Uterus (tissue), 4 donors: ENCODE measurements around the gene BCL11B. TPM values are rescaled to one million over a fixed set of nuclear protein-coding genes. Genes with fewer than 3 reads are reported as not detected.

ENCODE experiments used
- DNase-seq, 2 donors: peaks; one replicate each; pipeline ENCODE4 v3.0.0-alpha.2; 2019 to 2020
- H3K27ac ChIP-seq, 2 donors: fragments of 200-600 bp; sonication (generic); 1 replicate in 1 of 2; 2 replicates in 1 of 2; pipeline ENCODE4 v1.5.1; 2016 to 2018
- H3K27me3 ChIP-seq, 2 donors: fragments of 200-600 bp; sonication (generic); one replicate each; pipeline ENCODE4 v1.5.1; 2018 to 2019; ENCODE audit warnings: control low read depth in 1 of 2
- H3K36me3 ChIP-seq, 2 donors: fragments of 200-600 bp; sonication (generic); one replicate each; pipeline ENCODE4 v1.5.1; 2019; ENCODE audit warnings: control low read depth in 1 of 2
- H3K4me1 ChIP-seq, 2 donors: fragments of 200-600 bp; sonication (generic); one replicate each; pipeline ENCODE4 v1.5.1; 2018 to 2019; ENCODE audit warnings: control low read depth in 1 of 2
- H3K4me3 ChIP-seq, 2 donors: fragments of 200-600 bp; sonication (generic); 1 replicate in 1 of 2; 2 replicates in 1 of 2; pipeline ENCODE4 v1.5.1; 2018 to 2019; ENCODE audit warnings: mild to moderate bottlenecking in 1 of 2
- H3K9me3 ChIP-seq, 2 donors: fragments of 200-600 bp; sonication (generic); one replicate each; pipeline ENCODE4 v1.5.1; 2019; ENCODE audit warnings: control low read depth in 1 of 2
- POLR2A ChIP-seq, 2 donors: fragments of 450-650 bp; IDR thresholded peaks; one replicate each; pipeline ENCODE4 v1.6.1; 2016; ENCODE audit warnings: antibody characterized with exemption in 2 of 2, mild to moderate bottlenecking in 1 of 2, moderate library complexity in 1 of 2
- intact Hi-C: fragments of 100-400 bp; cut with DNase I; formaldehyde crosslinking; loops from one replicate; pipeline ENCODE4 v1.15.1; 2023; ENCODE audit warnings: low total_unique reads
- total RNA-seq, 4 donors: library from RNA; depleted of rRNA in 3 of 4; stranded (reverse); fragments of >200 nt in 3 of 4; gene quantifications; one replicate each; pipeline versions ENCODE4 v1.1.0 to v1.2.4, GENCODE V29; 2014 to 2023
- TF ChIP-seq, protein P1 (sequence below), 4 experiments: fragments of 200-600 bp in 2 of 4; fragments of 450-650 bp in 2 of 4; sonication (generic) in 2 of 4; IDR thresholded peaks; one replicate each; pipeline ENCODE4 v1.5.1; 2016 to 2019; ENCODE audit warnings: antibody characterized with exemption in 4 of 4, mild to moderate bottlenecking in 2 of 4, moderate library complexity in 1 of 4
- donor health status: DM: yes; HTN: yes; CAD: no.

BCL11B gene
- total RNA-seq, 4 donors from 2014 or later, result 0.29 to 0.55 (median 0.46) TPM; not detected in 1

DNA sequence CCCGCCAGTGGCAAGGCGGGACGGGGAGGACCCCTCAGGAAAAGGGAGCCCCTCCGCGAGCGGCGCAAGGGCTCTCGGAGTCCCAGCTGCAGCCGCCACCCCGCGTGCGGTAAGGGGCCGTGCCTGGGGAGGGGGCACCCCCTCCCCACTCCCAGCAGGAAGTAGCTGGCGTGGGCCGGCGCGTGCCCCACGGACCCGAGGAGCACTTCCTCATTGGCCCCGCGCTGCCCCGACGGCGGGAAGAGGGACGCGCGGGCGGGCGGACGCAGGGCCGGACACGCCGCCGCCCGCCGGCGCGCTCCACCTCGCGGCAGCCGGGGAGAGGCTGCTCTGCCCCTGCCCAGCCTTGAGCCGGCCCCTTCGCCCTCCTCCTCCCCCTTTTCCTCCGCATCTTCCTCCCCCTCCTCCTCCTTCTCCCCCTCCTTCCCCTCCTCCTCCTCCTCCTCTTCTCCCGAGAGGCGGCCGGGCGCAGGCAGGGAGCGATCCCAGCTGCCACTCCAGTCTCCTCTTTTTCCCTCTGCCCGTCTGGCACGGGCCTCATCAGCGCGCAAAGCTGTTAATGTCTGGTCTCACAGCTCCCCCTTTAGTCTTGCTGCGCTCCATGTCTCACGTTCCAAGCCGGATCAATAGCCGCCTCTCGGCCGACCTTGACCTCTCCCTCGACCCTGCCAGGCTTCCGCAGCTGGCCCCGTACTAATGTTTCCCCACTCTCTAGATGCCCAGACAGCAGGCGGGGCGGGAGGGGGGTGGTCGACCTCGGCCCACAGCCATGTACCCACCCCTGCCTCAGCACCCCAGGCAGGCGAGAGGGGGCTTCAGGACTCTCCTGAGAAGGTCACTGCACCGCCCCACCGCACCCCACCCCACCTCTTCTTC lies 2.6 kb upstream of the BCL11B start:
- no peak for TF ChIP-seq POLR2A (IDR thresholded peaks at IDR 0.05)
- TF ChIP-seq, protein P1, sequence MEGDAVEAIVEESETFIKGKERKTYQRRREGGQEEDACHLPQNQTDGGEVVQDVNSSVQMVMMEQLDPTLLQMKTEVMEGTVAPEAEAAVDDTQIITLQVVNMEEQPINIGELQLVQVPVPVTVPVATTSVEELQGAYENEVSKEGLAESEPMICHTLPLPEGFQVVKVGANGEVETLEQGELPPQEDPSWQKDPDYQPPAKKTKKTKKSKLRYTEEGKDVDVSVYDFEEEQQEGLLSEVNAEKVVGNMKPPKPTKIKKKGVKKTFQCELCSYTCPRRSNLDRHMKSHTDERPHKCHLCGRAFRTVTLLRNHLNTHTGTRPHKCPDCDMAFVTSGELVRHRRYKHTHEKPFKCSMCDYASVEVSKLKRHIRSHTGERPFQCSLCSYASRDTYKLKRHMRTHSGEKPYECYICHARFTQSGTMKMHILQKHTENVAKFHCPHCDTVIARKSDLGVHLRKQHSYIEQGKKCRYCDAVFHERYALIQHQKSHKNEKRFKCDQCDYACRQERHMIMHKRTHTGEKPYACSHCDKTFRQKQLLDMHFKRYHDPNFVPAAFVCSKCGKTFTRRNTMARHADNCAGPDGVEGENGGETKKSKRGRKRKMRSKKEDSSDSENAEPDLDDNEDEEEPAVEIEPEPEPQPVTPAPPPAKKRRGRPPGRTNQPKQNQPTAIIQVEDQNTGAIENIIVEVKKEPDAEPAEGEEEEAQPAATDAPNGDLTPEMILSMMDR (IDR thresholded peaks at IDR 0.05), result peak in 1 of 4 experiments; percentile 37
- intact Hi-C loops, result no loop called here
- peaks cover 3 to 36% of the 10 kb centered on the region in 2 donors for H3K4me1 ChIP-seq
- H3K27me3 ChIP-seq, result peaks cover 7 to 18% of the 10 kb centered on the region in 2 donors
- peak in 1 of 2 donors; percentile 50 for DNase-seq
- peak overlapping the region; percentile 8 to 20 for H3K4me3 ChIP-seq
- no peak overlapping the region for H3K27ac ChIP-seq
- H3K36me3 ChIP-seq, result no peaks in the 10 kb centered on the region
- H3K9me3 ChIP-seq, result no peaks in the 10 kb centered on the region

DNA sequence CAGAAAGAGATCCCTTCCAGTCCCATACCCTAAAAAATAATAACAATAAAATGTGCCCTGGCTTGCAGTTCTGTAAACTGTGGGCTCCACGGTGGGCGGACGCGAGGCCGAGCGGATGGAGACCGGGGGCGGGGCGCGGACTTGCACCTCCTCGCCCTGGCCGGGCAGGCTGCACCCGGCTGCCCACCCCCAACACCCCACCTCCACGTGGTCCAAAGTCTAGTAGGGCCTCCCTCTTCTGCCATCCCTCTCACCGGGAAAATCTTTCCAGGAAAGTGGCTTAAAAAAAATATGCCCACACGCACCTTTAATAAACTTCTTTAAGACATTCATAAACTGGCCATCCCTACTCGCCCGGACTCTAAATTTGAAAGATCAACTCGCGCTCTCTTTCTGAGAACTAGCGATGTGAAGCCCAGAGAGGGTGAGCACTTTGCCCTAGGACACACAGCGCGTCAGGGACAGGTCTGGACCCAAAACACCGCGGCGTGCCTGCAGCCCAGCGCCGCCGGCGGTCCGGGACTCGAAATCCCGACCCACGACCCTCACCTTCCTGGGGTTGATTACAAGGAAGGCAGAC lies 1.9 kb upstream of the BCL11B start:
- intact Hi-C loops, result no loop called here
- Histone ChIP-seq H3K4me3 (peak overlapping the region; percentile 8 to 20), H3K27ac (no peak overlapping the region), H3K36me3 (no peaks in the 10 kb centered on the region), H3K9me3 (no peaks in the 10 kb centered on the region), H3K27me3 (peaks cover 12 to 19% of the 10 kb centered on the region in 2 donors), H3K4me1 (peaks cover 3 to 36% of the 10 kb centered on the region in 2 donors)
- DNase-seq, result no peak
- TF ChIP-seq, protein P1 (IDR thresholded peaks at IDR 0.05), result no peak
- TF ChIP-seq POLR2A (IDR thresholded peaks at IDR 0.05), result no peak

DNA sequence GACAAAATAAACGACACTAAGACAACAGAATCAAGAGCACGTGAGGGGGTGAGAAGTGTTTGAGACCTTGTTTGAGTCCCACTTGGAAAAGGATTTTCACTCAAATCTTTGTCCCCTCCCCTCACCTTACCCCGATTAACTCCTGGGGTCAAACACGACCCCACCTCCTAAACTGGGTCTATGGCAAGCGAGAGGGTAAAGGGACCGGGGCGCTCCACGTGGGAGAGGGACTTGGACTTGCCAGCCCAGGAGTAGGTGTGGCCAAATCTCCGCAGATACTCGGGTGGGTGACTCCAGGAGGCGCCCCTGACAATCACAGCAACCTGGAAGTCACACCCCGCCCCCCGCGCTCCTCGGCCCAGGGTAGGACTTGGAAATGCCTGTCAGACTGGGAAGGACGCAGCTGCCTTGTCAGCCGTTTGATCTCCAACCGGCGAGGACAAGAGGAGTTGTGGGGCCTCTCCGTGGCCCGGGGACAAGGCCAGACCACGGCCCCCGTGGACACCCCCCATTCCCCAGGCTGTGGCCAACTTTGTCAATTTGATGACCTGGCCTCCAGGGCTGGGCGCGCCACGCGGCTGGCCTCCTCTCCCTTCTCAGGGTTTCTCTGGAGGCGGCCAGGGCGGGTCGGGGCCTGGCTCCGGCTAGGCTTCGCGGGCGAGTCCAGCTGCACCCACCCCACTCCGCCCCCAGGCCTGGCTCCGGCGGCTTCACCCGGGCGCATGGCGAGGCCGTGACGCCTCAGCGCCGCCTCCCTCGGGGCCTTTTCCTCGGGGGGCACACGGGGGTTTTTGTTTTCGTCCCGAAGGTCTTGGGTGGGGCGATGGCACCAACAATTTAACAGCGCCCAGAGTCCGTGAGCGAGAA lies 1.1 kb upstream of the BCL11B start:
- Histone ChIP-seq H3K4me1 (peaks cover 3 to 36% of the 10 kb centered on the region in 2 donors), H3K27me3 (peaks cover 19 to 20% of the 10 kb centered on the region in 2 donors), H3K4me3 (no peak overlapping the region), H3K27ac (no peak overlapping the region), H3K9me3 (no peaks in the 10 kb centered on the region), H3K36me3 (no peaks in the 10 kb centered on the region)
- DNase-seq, result no peak
- intact Hi-C loops, result no loop called here
- TF ChIP-seq, protein P1 (IDR thresholded peaks at IDR 0.05), result no peak
- TF ChIP-seq POLR2A (IDR thresholded peaks at IDR 0.05), result no peak

DNA sequence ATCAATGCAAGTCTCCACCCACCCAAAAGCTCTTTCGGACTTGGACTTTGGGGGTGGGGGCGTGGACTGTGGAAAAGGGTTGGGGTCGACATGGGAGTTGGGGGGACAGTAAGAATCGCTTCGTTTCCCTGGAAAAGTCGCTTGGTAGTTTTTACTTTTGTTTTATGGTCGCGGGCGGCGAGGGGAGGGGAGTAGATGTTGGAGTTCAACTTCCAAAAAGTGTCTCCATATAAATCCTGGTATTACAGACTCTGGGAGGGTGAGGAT lies 568 bp upstream of the BCL11B start:
- intact Hi-C loops, result no loop called here
- Histone ChIP-seq H3K4me3 (peak overlapping the region in 1 of 2 donors; percentile 20), H3K27me3 (peaks cover 19 to 25% of the 10 kb centered on the region in 2 donors), H3K9me3 (no peaks in the 10 kb centered on the region), H3K27ac (no peak overlapping the region), H3K4me1 (peaks cover 3 to 36% of the 10 kb centered on the region in 2 donors), H3K36me3 (no peaks in the 10 kb centered on the region)
- no peak for DNase-seq
- TF ChIP-seq POLR2A (IDR thresholded peaks at IDR 0.05), result no peak
- TF ChIP-seq, protein P1 (IDR thresholded peaks at IDR 0.05), result no peak
